ENCODE results near the gene RAB3GAP2. TPM values are rescaled to one million over a fixed set of nuclear protein-coding genes. Genes with fewer than 3 reads are reported as not detected.
"Not testable (repeated sequence)": the region's sequence is repeated elsewhere in the genome, so short reads cannot be mapped to it uniquely, and the experiment has no call there.

The RAB3GAP2 gene
- total RNA-seq, 2 donors from 2014 or later = 50.1 to 50.5 TPM

GRCh38 chr1:220219136-220219442, 53.2 kb downstream of the RAB3GAP2 start:
- Mint-ChIP-seq H3K27ac (no peak overlapping the region), H3K4me3 (no peak overlapping the region), H3K4me1 (peaks cover 23% of the 10 kb centered on the region), H3K27me3 (no peaks in the 10 kb centered on the region), H3K9me3 (no peaks in the 10 kb centered on the region), H3K36me3 (ENCODE audit: low read depth) (peaks cover 19% of the 10 kb centered on the region)
- no peak for ATAC-seq (replicated peaks)

DNA sequence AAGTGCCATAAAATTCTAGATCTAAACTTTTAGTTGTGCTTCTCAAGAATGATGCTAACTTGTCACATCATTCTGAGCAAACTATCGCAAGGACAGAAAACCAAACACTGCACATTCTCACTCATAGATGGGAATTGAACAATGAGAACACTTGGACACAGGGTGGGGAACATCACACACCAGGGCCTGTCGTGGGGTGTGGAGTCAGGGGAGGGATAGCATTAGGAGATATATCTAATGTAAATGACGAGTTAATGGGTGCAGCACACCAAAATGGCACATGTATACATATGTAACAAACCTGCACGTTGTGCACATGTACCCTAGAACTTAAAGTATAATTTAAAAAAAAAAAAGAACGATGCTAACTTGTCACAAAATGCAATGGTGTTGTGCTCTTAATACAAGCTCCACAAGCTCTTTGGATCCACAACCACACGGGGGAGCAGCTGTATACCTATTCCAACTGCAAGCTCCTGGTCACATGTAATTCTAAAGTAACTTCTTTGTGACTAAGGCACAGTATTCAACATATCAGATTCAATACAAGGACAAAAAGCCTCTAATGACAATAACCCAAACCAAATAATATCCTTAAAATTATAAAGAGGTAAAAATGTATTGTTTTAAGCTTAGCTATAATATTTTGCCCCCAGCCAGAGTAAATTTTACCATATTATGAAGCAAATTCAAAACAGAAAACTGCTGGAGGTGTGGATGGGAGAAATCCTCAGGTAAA, 53.7 kb downstream of the RAB3GAP2 start:
- H3K27ac Mint-ChIP-seq, H3K27me3 Mint-ChIP-seq, H3K4me3 Mint-ChIP-seq, H3K9me3 Mint-ChIP-seq: not testable (repeated sequence)
- ATAC-seq (replicated peaks) = peak; percentile 57
- H3K36me3 Mint-ChIP-seq (ENCODE audit: low read depth) = peaks cover 24% of the 10 kb centered on the region
- H3K4me1 Mint-ChIP-seq = peaks cover 20% of the 10 kb centered on the region

DNA sequence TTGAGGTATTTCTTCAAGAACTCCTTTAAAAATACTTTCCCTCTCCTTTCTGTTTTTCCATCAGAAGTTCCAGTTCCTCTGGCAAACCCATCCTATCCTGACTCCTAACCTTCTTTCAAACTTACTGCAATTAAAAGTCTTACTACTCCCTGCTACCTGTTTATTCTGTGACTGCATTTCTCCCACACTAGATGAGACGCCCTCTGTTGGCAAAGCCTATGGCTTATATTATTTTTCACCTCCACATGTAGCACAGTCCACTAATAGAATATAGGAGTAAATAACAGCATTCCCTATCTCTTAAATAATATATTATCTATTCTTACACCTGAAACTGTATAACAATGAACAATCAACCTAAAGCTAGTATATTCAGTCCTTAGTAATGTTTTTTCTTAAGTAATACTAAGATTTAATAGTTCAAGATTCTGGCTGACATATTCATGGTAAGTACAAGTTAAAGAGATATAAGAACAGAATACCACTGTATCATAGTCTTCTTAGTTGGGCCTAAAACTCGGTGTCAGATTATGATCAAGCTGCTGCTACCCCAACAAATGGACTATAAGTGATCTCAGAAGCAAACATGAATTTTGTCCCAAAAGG, 54.8 kb downstream of the RAB3GAP2 start:
- Mint-ChIP-seq H3K36me3 (ENCODE audit: low read depth) (peaks cover 35% of the 10 kb centered on the region), H3K4me1 (peaks cover 20% of the 10 kb centered on the region), H3K27me3 (no peaks in the 10 kb centered on the region), H3K4me3 (no peak overlapping the region), H3K27ac (no peak overlapping the region), H3K9me3 (no peaks in the 10 kb centered on the region)
- no peak for ATAC-seq (replicated peaks)

GRCh38 chr1:220213382-220213983, 58.8 kb downstream of the RAB3GAP2 start:
- peaks cover 58% of the 10 kb centered on the region for H3K36me3 Mint-ChIP-seq (ENCODE audit: low read depth)
- H3K9me3 Mint-ChIP-seq = no peaks in the 10 kb centered on the region
- no peaks in the 10 kb centered on the region for H3K27me3 Mint-ChIP-seq
- peaks cover 8% of the 10 kb centered on the region for H3K4me1 Mint-ChIP-seq
- H3K4me3 Mint-ChIP-seq = no peak overlapping the region
- no peak for ATAC-seq (replicated peaks)
- H3K27ac Mint-ChIP-seq = no peak overlapping the region

DNA sequence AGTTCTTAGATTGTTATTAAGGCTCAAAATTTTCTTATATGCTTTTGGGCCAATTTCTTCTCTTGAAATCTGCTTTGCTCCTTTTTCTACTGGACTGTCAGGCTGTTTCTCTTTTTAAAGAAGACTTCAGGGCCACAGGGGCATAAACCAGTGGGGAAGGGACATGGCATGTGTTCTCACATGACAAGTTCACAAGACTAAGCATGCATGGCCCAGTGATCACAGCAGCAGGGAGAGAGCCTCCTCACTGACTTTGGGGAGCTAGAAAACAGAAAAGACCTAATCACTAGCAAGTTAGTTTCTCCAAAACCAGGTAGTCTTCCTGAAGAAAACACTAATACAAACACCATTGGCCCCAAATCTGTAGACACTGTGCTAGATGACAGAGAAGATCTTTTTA, 64.8 kb downstream of the RAB3GAP2 start:
- Mint-ChIP-seq H3K4me3 (no peak overlapping the region), H3K27ac (peak overlapping the region; percentile 49), H3K9me3 (peaks cover 5% of the 10 kb centered on the region), H3K4me1 (no peaks in the 10 kb centered on the region), H3K36me3 (ENCODE audit: low read depth) (peaks cover 78% of the 10 kb centered on the region), H3K27me3 (no peaks in the 10 kb centered on the region)
- ATAC-seq (replicated peaks) = no peak

- H3K27me3 Mint-ChIP-seq; H3K9me3 Mint-ChIP-seq; ATAC-seq (replicated peaks); H3K27ac Mint-ChIP-seq; H3K4me1 Mint-ChIP-seq; H3K4me3 Mint-ChIP-seq: not testable (repeated sequence)
- peaks cover 53% of the 10 kb centered on the region for H3K36me3 Mint-ChIP-seq (ENCODE audit: low read depth)
These were observed 67.5 kb downstream of the RAB3GAP2 start for GRCh38 chr1:220204758-220205157.

GRCh38 chr1:220203816-220204215, 68.4 kb downstream of the RAB3GAP2 start:
- H3K4me1 Mint-ChIP-seq = no peaks in the 10 kb centered on the region
- no peak overlapping the region for H3K4me3 Mint-ChIP-seq
- no peak for ATAC-seq (replicated peaks)
- peaks cover 44% of the 10 kb centered on the region for H3K36me3 Mint-ChIP-seq (ENCODE audit: low read depth)
- H3K9me3 Mint-ChIP-seq = peaks cover 5% of the 10 kb centered on the region
- no peaks in the 10 kb centered on the region for H3K27me3 Mint-ChIP-seq
- no peak overlapping the region for H3K27ac Mint-ChIP-seq

- Mint-ChIP-seq H3K4me1 (no peaks in the 10 kb centered on the region), H3K9me3 (no peaks in the 10 kb centered on the region), H3K27me3 (no peaks in the 10 kb centered on the region), H3K4me3 (no peak overlapping the region), H3K36me3 (ENCODE audit: low read depth) (peaks cover 26% of the 10 kb centered on the region), H3K27ac (no peak overlapping the region)
- no peak for ATAC-seq (replicated peaks)
These were observed 73.9 kb downstream of the RAB3GAP2 start for GRCh38 chr1:220198186-220199005.

GRCh38 chr1:220195701-220196100, 76.6 kb downstream of the RAB3GAP2 start:
- H3K9me3 Mint-ChIP-seq = no peaks in the 10 kb centered on the region
- peaks cover 53% of the 10 kb centered on the region for H3K36me3 Mint-ChIP-seq (ENCODE audit: low read depth)
- H3K27ac Mint-ChIP-seq = no peak overlapping the region
- ATAC-seq (replicated peaks) = no peak
- no peak overlapping the region for H3K4me3 Mint-ChIP-seq
- no peaks in the 10 kb centered on the region for H3K27me3 Mint-ChIP-seq
- H3K4me1 Mint-ChIP-seq = no peaks in the 10 kb centered on the region

GRCh38 chr1:220189750-220190347, 82.4 kb downstream of the RAB3GAP2 start:
- Mint-ChIP-seq H3K4me3 (no peak overlapping the region), H3K36me3 (ENCODE audit: low read depth) (peaks cover 95% of the 10 kb centered on the region), H3K9me3 (no peaks in the 10 kb centered on the region), H3K27me3 (no peaks in the 10 kb centered on the region), H3K27ac (no peak overlapping the region), H3K4me1 (no peaks in the 10 kb centered on the region)
- ATAC-seq (replicated peaks) = no peak

GRCh38 chr1:220188538-220188937, 83.7 kb downstream of the RAB3GAP2 start:
- Mint-ChIP-seq H3K36me3 (ENCODE audit: low read depth) (peaks cover 92% of the 10 kb centered on the region), H3K4me3 (no peak overlapping the region), H3K4me1 (no peaks in the 10 kb centered on the region), H3K27me3 (no peaks in the 10 kb centered on the region), H3K27ac (no peak overlapping the region), H3K9me3 (no peaks in the 10 kb centered on the region)
- ATAC-seq (replicated peaks) = no peak

DNA sequence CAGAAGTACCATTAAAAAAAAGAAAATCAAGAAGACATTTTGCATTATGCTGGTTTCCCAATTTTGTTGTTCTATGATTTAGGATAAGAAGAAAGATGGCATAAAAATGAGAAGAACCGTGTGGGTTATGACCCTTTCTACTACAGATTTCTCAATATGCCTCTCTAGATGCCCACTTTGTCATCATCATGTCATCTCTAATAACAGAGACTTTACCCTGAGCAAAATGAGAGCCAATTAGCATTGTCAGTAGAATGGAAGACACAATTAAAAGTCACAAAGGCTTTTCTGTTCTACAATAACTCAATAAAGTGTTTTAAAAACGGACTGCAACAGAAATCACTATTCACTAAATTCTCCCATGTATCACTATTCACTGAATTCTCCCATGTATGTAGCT, 85.5 kb downstream of the RAB3GAP2 start:
- no peak overlapping the region for H3K4me3 Mint-ChIP-seq
- H3K27me3 Mint-ChIP-seq = no peaks in the 10 kb centered on the region
- H3K4me1 Mint-ChIP-seq = no peaks in the 10 kb centered on the region
- peak overlapping the region; percentile 13 for H3K27ac Mint-ChIP-seq
- no peak for ATAC-seq (replicated peaks)
- H3K9me3 Mint-ChIP-seq = no peaks in the 10 kb centered on the region
- peaks cover 89% of the 10 kb centered on the region for H3K36me3 Mint-ChIP-seq (ENCODE audit: low read depth)

DNA sequence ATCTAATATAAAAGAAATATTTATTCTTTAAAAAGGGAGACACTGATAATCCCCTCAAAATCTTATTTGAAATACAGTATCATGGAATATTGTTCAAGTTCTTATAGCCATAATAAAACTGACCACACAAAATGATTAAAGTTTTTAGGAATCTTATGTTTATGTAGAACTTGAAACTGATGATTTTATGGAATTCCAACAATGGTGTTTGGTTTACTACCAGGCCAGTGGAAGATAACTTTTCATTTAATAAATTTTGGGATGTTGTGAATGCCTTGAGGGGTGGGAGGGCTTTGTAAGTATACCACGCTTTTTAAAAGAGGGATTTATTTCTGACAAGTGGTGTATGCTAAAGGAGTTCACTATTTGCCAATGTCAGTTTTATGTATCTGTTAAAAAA, 87.7 kb downstream of the RAB3GAP2 start:
- Mint-ChIP-seq H3K4me3 (no peak overlapping the region), H3K36me3 (ENCODE audit: low read depth) (peaks cover 89% of the 10 kb centered on the region), H3K9me3 (no peaks in the 10 kb centered on the region), H3K27ac (no peak overlapping the region), H3K27me3 (no peaks in the 10 kb centered on the region), H3K4me1 (no peaks in the 10 kb centered on the region)
- ATAC-seq (replicated peaks) = no peak

DNA sequence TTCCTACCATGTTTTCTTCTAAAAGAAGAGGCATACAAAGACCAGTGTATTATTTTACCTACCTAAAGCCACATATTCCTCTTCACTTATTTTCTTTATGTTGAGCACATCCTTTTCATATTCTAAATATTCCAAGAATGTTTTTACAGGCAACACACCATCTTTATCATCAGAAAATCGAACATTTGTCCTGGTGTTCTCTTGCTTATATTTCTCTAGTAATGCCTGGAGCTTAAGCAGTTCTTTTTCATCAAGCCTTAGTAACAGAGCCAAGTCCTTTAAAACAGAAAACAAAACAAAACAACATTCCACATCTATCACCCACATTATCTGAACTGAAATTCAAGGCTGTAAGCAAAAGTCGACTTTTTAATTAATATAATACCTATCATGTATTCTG, 89.6 kb downstream of the RAB3GAP2 start:
- H3K4me3 Mint-ChIP-seq = no peak overlapping the region

More for the DNA sequence above, 89.6 kb downstream of the RAB3GAP2 start:
- Mint-ChIP-seq H3K9me3 (no peaks in the 10 kb centered on the region), H3K4me1 (no peaks in the 10 kb centered on the region), H3K27ac (no peak overlapping the region), H3K27me3 (no peaks in the 10 kb centered on the region), H3K36me3 (ENCODE audit: low read depth) (peaks cover 89% of the 10 kb centered on the region)
- ATAC-seq (replicated peaks) = no peak
